ENCODE measurements around the gene OGT. TPM values are rescaled to one million over a fixed set of nuclear protein-coding genes. Genes with fewer than 3 reads are reported as not detected.
A peak's percentile ranks its signal among the peaks of the same experiment; 100 is the strongest.

Gene OGT
- total RNA-seq, 1 experiment from 2014 or later, result 211 TPM

DNA sequence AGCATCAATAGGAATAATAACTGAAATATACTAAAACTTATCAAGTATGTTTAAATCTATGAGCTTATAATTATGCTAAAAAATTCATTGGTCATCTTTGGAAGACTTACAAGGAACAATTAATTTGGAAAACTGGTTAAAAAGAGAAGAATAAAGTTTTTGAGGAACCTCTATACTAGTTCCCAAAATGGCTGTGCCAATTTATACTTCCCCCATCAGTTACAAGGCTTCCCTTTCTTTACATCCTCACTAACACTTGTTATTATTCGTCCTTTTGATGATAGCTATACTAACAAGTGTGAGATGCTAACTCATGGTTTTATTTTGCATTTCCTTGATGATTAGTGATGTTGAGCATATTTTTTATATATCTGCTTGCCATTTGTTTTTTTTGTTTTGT, 17.1 kb downstream of the OGT start:
- H3K27me3 ChIP-seq (replicated peaks; ENCODE audit: control insufficient read depth, insufficient read depth, low read length), result no peaks in the 10 kb centered on the region
- H3K9me3 Mint-ChIP-seq (ENCODE audit: unreplicated experiment), result no peaks in the 10 kb centered on the region
- H3K4me3 ChIP-seq (ENCODE audit: low read depth, low read length), result no peak overlapping the region
- H3K36me3 ChIP-seq (ENCODE audit: control insufficient read depth, insufficient read depth, low read length), result no peaks in the 10 kb centered on the region; the same call in 1 of the 2 replicates
- peaks cover 7% of the 10 kb centered on the region for H3K4me1 ChIP-seq
- H3K9me3 ChIP-seq, result no peaks in the 10 kb centered on the region
- H3K27me3 Mint-ChIP-seq (ENCODE audit: insufficient read depth, unreplicated experiment), result no peaks in the 10 kb centered on the region
- POLR2A ChIA-PET, result no interaction called here
- H3K4me3 Mint-ChIP-seq (ENCODE audit: unreplicated experiment), result no peak overlapping the region
- intact Hi-C loops (cut with micrococcal nuclease; ENCODE audit: unreplicated experiment), result no loop called here
- CTCF ChIA-PET, result no interaction called here
- no peaks in the 10 kb centered on the region for H3K4me1 Mint-ChIP-seq (ENCODE audit: low read depth, unreplicated experiment)
- H3K27ac Mint-ChIP-seq (ENCODE audit: unreplicated experiment), result no peak overlapping the region
- TF ChIP-seq CTCF (IDR thresholded peaks at IDR 0.05; ENCODE audit: insufficient read depth in 1 of 2, low read depth in 1 of 2, low read length in 1 of 2, severe bottlenecking in 1 of 2, unreplicated experiment in 1 of 2), result no peak
- peaks cover 84% of the 10 kb centered on the region for H3K36me3 Mint-ChIP-seq (ENCODE audit: insufficient read depth, unreplicated experiment)
- DNase-seq, result no peak
- no TSS peak for BruUV-seq (replicated peaks)

- H3K27me3 ChIP-seq (replicated peaks; ENCODE audit: control insufficient read depth, insufficient read depth, low read length), result no peaks in the 10 kb centered on the region
- TF ChIP-seq CTCF (IDR thresholded peaks at IDR 0.05; ENCODE audit: insufficient read depth in 1 of 2, low read depth in 1 of 2, low read length in 1 of 2, severe bottlenecking in 1 of 2, unreplicated experiment in 1 of 2), result no peak
- H3K36me3 Mint-ChIP-seq (ENCODE audit: insufficient read depth, unreplicated experiment), result peaks cover 84% of the 10 kb centered on the region
- no peaks in the 10 kb centered on the region for H3K9me3 ChIP-seq
- no peak overlapping the region for H3K27ac Mint-ChIP-seq (ENCODE audit: unreplicated experiment)
- H3K4me3 Mint-ChIP-seq (ENCODE audit: unreplicated experiment), result no peak overlapping the region
- no peak overlapping the region for H3K4me3 ChIP-seq (ENCODE audit: low read depth, low read length)
- H3K4me1 Mint-ChIP-seq (ENCODE audit: low read depth, unreplicated experiment), result peaks cover 3% of the 10 kb centered on the region
- no TSS peak for BruUV-seq (replicated peaks)
- CTCF ChIA-PET, result no interaction called here
- POLR2A ChIA-PET, result no interaction called here
- intact Hi-C loops (cut with micrococcal nuclease; ENCODE audit: unreplicated experiment), result no loop called here
- H3K9me3 Mint-ChIP-seq (ENCODE audit: unreplicated experiment), result no peaks in the 10 kb centered on the region
- H3K4me1 ChIP-seq, result peaks cover 13% of the 10 kb centered on the region
- no peak for DNase-seq
- H3K36me3 ChIP-seq (ENCODE audit: control insufficient read depth, insufficient read depth, low read length), result no peaks in the 10 kb centered on the region; the same call in 1 of the 2 replicates
- no peaks in the 10 kb centered on the region for H3K27me3 Mint-ChIP-seq (ENCODE audit: insufficient read depth, unreplicated experiment)
These were observed 17.7 kb downstream of the OGT start for GRCh38 chrX:71550578-71550977.

DNA sequence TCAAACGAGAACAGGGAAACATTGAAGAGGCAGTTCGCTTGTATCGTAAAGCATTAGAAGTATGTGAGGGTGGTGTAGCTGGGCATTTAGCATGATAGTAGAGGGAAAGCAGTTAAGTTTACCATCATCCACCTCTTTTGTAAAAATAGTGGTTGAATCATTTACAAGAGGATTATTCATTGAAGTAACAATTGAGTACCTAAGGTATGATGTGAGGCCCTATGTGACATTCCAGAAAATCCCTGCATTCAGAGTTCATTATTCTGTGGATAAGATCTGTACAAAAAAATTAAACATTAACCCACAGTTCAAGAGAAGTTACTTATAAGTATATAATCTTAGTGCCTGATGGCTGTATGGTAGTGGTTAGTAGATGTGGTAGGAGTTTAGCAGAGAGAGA, 23.1 kb downstream of the OGT start:
- H3K27me3 Mint-ChIP-seq (ENCODE audit: insufficient read depth, unreplicated experiment), result no peaks in the 10 kb centered on the region
- intact Hi-C loops (cut with micrococcal nuclease; ENCODE audit: unreplicated experiment), result no loop called here
- no peak for TF ChIP-seq CTCF (IDR thresholded peaks at IDR 0.05; ENCODE audit: insufficient read depth in 1 of 2, low read depth in 1 of 2, low read length in 1 of 2, severe bottlenecking in 1 of 2, unreplicated experiment in 1 of 2)
- ChIA-PET CTCF (no interaction called here), POLR2A (no interaction called here)
- H3K9me3 Mint-ChIP-seq (ENCODE audit: unreplicated experiment), result no peaks in the 10 kb centered on the region
- BruUV-seq (replicated peaks), result no TSS peak
- peak overlapping the region; percentile 8 for H3K27ac Mint-ChIP-seq (ENCODE audit: unreplicated experiment)
- peaks cover 87% of the 10 kb centered on the region for H3K36me3 Mint-ChIP-seq (ENCODE audit: insufficient read depth, unreplicated experiment)
- peak overlapping the region; percentile 27 for H3K4me3 Mint-ChIP-seq (ENCODE audit: unreplicated experiment)
- Histone ChIP-seq H3K4me3 (ENCODE audit: low read depth, low read length) (no peak overlapping the region), H3K27me3 (replicated peaks; ENCODE audit: control insufficient read depth, insufficient read depth, low read length) (no peaks in the 10 kb centered on the region), H3K36me3 (ENCODE audit: control insufficient read depth, insufficient read depth, low read length) (peaks cover 1% of the 10 kb centered on the region; the same call in 1 of the 2 replicates), H3K9me3 (no peaks in the 10 kb centered on the region), H3K4me1 (peaks cover 21% of the 10 kb centered on the region)
- peak in 1 of 2 experiments; percentile 12 for DNase-seq
- H3K4me1 Mint-ChIP-seq (ENCODE audit: low read depth, unreplicated experiment), result peaks cover 13% of the 10 kb centered on the region
